Right atrium auricular region (tissue), 2 donors: ENCODE measurements around the gene ITGBL1. TPM values are rescaled to one million over a fixed set of nuclear protein-coding genes. Genes with fewer than 3 reads are reported as not detected.
A peak's percentile ranks its signal among the peaks of the same experiment; 100 is the strongest.

Experiments
- DNase-seq: peaks from one replicate; pipeline ENCODE4 v3.0.0-alpha.2; 2019; ENCODE audit warnings: low spot score
- H3K27ac ChIP-seq, 2 donors: fragments of 200-600 bp; sonication (generic); 1 replicate in 1 of 2; 2 replicates in 1 of 2; pipeline ENCODE4 v1.5.1; 2016 to 2019
- H3K27me3 ChIP-seq, 2 donors: fragments of 200-600 bp; sonication (generic); one replicate each; pipeline versions ENCODE4 v1.5.1 to v1.6.0; 2017 to 2019
- H3K36me3 ChIP-seq: fragments of 200-600 bp; sonication (generic); one replicate; pipeline ENCODE4 v1.5.1; 2016
- H3K4me1 ChIP-seq, 2 donors: fragments of 200-600 bp; sonication (generic); one replicate each; pipeline versions ENCODE4 v1.5.1 to v1.6.0; 2017 to 2019
- H3K4me3 ChIP-seq, 2 donors: fragments of 200-600 bp; sonication (generic); 1 replicate in 1 of 2; 2 replicates in 1 of 2; pipeline ENCODE4 v1.5.1; 2017 to 2019; ENCODE audit warnings: mild to moderate bottlenecking in 1 of 2, moderate library complexity in 1 of 2
- H3K9me3 ChIP-seq, 2 donors: fragments of 200-600 bp; sonication (generic); one replicate each; pipeline ENCODE4 v1.5.1; 2019
- CTCF ChIP-seq, 2 donors: fragments of 200-600 bp; sonication (generic); IDR thresholded peaks; one replicate each; pipeline ENCODE4 v1.5.1; 2019; ENCODE audit warnings: antibody characterized with exemption in 2 of 2
- total RNA-seq, 2 donors: library from RNA; depleted of rRNA; stranded (reverse); fragments of >200 nt; gene quantifications; one replicate each; pipeline ENCODE4 v1.1.0, GENCODE V29; 2016

Gene ITGBL1
- total RNA-seq = 1 to 10 TPM; 2.4 to 5.4 TPM

GRCh38 chr13:101452519-101453485 is at the start of gene ITGBL1:
TSS of gene ITGBL1 (plus strand) at chr13:101452675. CDS start at chr13:101452834, 159 bp downstream.
- TF ChIP-seq CTCF (IDR thresholded peaks at IDR 0.05) = no peak
- Histone ChIP-seq H3K4me1 (no peaks in the 10 kb centered on the region), H3K4me3 (peak within 1 kb of the TSS; percentile 39 to 51), H3K36me3 (no peaks in the 10 kb centered on the region), H3K9me3 (no peaks in the 10 kb centered on the region), H3K27ac (peak within 1 kb of the TSS in 1 of 2 donors; percentile 36), H3K27me3 (no peaks in the 10 kb centered on the region)
- no peak for DNase-seq

GRCh38 chr13:101406791-101407190 is 45.7 kb upstream of the ITGBL1 start:
- Histone ChIP-seq H3K36me3 (no peaks in the 10 kb centered on the region), H3K4me1 (peaks cover 0 to 15% of the 10 kb centered on the region in 2 donors), H3K27ac (no peak overlapping the region), H3K27me3 (no peaks in the 10 kb centered on the region), H3K4me3 (no peak overlapping the region), H3K9me3 (no peaks in the 10 kb centered on the region)
- no peak for DNase-seq
- TF ChIP-seq CTCF (IDR thresholded peaks at IDR 0.05) = no peak

GRCh38 chr13:101408154-101408553 is 44.3 kb upstream of the ITGBL1 start:
- no peaks in the 10 kb centered on the region for H3K27me3 ChIP-seq
- TF ChIP-seq CTCF (IDR thresholded peaks at IDR 0.05) = no peak
- no peak overlapping the region for H3K27ac ChIP-seq
- H3K4me1 ChIP-seq = peaks cover 0 to 15% of the 10 kb centered on the region in 2 donors
- H3K36me3 ChIP-seq = no peaks in the 10 kb centered on the region
- DNase-seq = no peak
- no peak overlapping the region for H3K4me3 ChIP-seq
- H3K9me3 ChIP-seq = no peaks in the 10 kb centered on the region

- no peaks in the 10 kb centered on the region for H3K9me3 ChIP-seq
- DNase-seq = no peak
- peaks cover 0 to 15% of the 10 kb centered on the region in 2 donors for H3K4me1 ChIP-seq
- TF ChIP-seq CTCF (IDR thresholded peaks at IDR 0.05) = no peak
- peak overlapping the region in 1 of 2 donors; percentile 63 for H3K27ac ChIP-seq
- H3K4me3 ChIP-seq = no peak overlapping the region
- H3K27me3 ChIP-seq = no peaks in the 10 kb centered on the region
- H3K36me3 ChIP-seq = no peaks in the 10 kb centered on the region
These were observed 43.4 kb upstream of the ITGBL1 start for GRCh38 chr13:101408992-101409656.

GRCh38 chr13:101412076-101412475 is 40.4 kb upstream of the ITGBL1 start:
- Histone ChIP-seq H3K4me3 (no peak overlapping the region), H3K4me1 (peaks cover 0 to 22% of the 10 kb centered on the region in 2 donors), H3K9me3 (no peaks in the 10 kb centered on the region), H3K27me3 (no peaks in the 10 kb centered on the region), H3K27ac (no peak overlapping the region), H3K36me3 (no peaks in the 10 kb centered on the region)
- TF ChIP-seq CTCF (IDR thresholded peaks at IDR 0.05) = no peak
- DNase-seq = no peak
